Measurements from ENCODE around the gene SEMA5B.

- TF ChIP-seq, protein P1, sequence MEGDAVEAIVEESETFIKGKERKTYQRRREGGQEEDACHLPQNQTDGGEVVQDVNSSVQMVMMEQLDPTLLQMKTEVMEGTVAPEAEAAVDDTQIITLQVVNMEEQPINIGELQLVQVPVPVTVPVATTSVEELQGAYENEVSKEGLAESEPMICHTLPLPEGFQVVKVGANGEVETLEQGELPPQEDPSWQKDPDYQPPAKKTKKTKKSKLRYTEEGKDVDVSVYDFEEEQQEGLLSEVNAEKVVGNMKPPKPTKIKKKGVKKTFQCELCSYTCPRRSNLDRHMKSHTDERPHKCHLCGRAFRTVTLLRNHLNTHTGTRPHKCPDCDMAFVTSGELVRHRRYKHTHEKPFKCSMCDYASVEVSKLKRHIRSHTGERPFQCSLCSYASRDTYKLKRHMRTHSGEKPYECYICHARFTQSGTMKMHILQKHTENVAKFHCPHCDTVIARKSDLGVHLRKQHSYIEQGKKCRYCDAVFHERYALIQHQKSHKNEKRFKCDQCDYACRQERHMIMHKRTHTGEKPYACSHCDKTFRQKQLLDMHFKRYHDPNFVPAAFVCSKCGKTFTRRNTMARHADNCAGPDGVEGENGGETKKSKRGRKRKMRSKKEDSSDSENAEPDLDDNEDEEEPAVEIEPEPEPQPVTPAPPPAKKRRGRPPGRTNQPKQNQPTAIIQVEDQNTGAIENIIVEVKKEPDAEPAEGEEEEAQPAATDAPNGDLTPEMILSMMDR (conservative IDR thresholded peaks at IDR 0.05; ENCODE audit: low read depth in 2 of 2) = no peak
- no peak for TF ChIP-seq EZH2phosphoT487 (IDR thresholded peaks at IDR 0.05; ENCODE audit: unreplicated experiment)
- TF ChIP-seq REST (IDR thresholded peaks at IDR 0.05; ENCODE audit: unreplicated experiment) = no peak
- no peak for TF ChIP-seq POLR2AphosphoS5 (IDR thresholded peaks at IDR 0.05; ENCODE audit: low read depth)
- no peak for TF ChIP-seq EZH2 (IDR thresholded peaks at IDR 0.05; ENCODE audit: low read depth, unreplicated experiment)
- no peak for TF ChIP-seq CREB1 (CRISPR knock-in tag; IDR thresholded peaks at IDR 0.05; ENCODE audit: low read depth)
Measured at GRCh38 chr3:122915300-122916055, 112.1 kb downstream of the SEMA5B start.
